Measurements from ENCODE around the gene PPTC7.
"Not testable (repeated sequence)": the region's sequence is repeated elsewhere in the genome, so short reads cannot be mapped to it uniquely, and the experiment has no call there.

The PPTC7 gene

GRCh38 chr12:110536834-110537604 is 46.1 kb downstream of the PPTC7 start:
- Histone ChIP-seq H3K27ac (no peak overlapping the region), H3K36me3 (peaks cover 96% of the 10 kb centered on the region), H3K27me3 (no peaks in the 10 kb centered on the region), H3K4me1 (no peaks in the 10 kb centered on the region), H4K20me1 (peaks cover 65% of the 10 kb centered on the region), H3K4me2 (no peak overlapping the region), H3K9ac (no peak overlapping the region), H3K4me3 (no peak overlapping the region), H3K9me3 (no peaks in the 10 kb centered on the region)
- no peak for TF ChIP-seq Cebpa-rat (IDR thresholded peaks at IDR 0.05)

GRCh38 chr12:110534811-110535210 is 48.3 kb downstream of the PPTC7 start:
- Histone ChIP-seq H3K9me3 (no peaks in the 10 kb centered on the region), H3K27ac (no peak overlapping the region), H3K27me3 (no peaks in the 10 kb centered on the region), H3K4me3 (no peak overlapping the region), H4K20me1 (peaks cover 55% of the 10 kb centered on the region), H3K9ac (no peak overlapping the region), H3K36me3 (peaks cover 98% of the 10 kb centered on the region), H3K4me2 (no peak overlapping the region), H3K4me1 (no peaks in the 10 kb centered on the region)
- no peak for TF ChIP-seq Cebpa-rat (IDR thresholded peaks at IDR 0.05)

GRCh38 chr12:110533607-110534006 is 49.5 kb downstream of the PPTC7 start:
- Histone ChIP-seq H3K27me3 (no peaks in the 10 kb centered on the region), H3K36me3 (peaks cover 92% of the 10 kb centered on the region), H3K4me3 (no peak overlapping the region), H4K20me1 (peaks cover 43% of the 10 kb centered on the region), H3K4me1 (no peaks in the 10 kb centered on the region), H3K9ac (no peak overlapping the region), H3K4me2 (no peak overlapping the region), H3K9me3 (no peaks in the 10 kb centered on the region), H3K27ac (no peak overlapping the region)
- TF ChIP-seq Cebpa-rat (IDR thresholded peaks at IDR 0.05) = no peak

GRCh38 chr12:110532644-110533043 is 50.5 kb downstream of the PPTC7 start:
- H3K4me1 ChIP-seq = no peaks in the 10 kb centered on the region
- peaks cover 33% of the 10 kb centered on the region for H4K20me1 ChIP-seq
- TF ChIP-seq Cebpa-rat (IDR thresholded peaks at IDR 0.05) = no peak
- H3K4me3 ChIP-seq = no peak overlapping the region
- H3K36me3 ChIP-seq = peaks cover 82% of the 10 kb centered on the region
- no peak overlapping the region for H3K4me2 ChIP-seq
- H3K9me3 ChIP-seq = no peaks in the 10 kb centered on the region
- no peak overlapping the region for H3K27ac ChIP-seq
- H3K27me3 ChIP-seq = no peaks in the 10 kb centered on the region
- H3K9ac ChIP-seq = no peak overlapping the region

- Histone ChIP-seq H3K27me3 (no peaks in the 10 kb centered on the region), H3K4me1 (no peaks in the 10 kb centered on the region), H3K9me3 (no peaks in the 10 kb centered on the region), H3K4me3 (no peak overlapping the region), H3K9ac (no peak overlapping the region), H4K20me1 (peaks cover 25% of the 10 kb centered on the region; the same call in 1 of the 2 replicates), H3K27ac (no peak overlapping the region), H3K36me3 (peaks cover 74% of the 10 kb centered on the region), H3K4me2 (no peak overlapping the region)
- TF ChIP-seq Cebpa-rat (IDR thresholded peaks at IDR 0.05) = no peak
These were observed 51.3 kb downstream of the PPTC7 start for GRCh38 chr12:110531741-110532333.

- Histone ChIP-seq H3K4me3 (no peak overlapping the region), H3K4me2 (no peak overlapping the region), H3K9me3 (no peaks in the 10 kb centered on the region), H4K20me1 (peaks cover 22% of the 10 kb centered on the region; the same call in 1 of the 2 replicates), H3K36me3 (peaks cover 61% of the 10 kb centered on the region), H3K9ac (no peak overlapping the region), H3K27me3 (no peaks in the 10 kb centered on the region), H3K27ac (no peak overlapping the region), H3K4me1 (no peaks in the 10 kb centered on the region)
- TF ChIP-seq Cebpa-rat (IDR thresholded peaks at IDR 0.05) = no peak
These were observed 52.6 kb downstream of the PPTC7 start for GRCh38 chr12:110530511-110530910.

GRCh38 chr12:110528277-110528839 is 54.8 kb downstream of the PPTC7 start:
- no peak overlapping the region for H3K4me2 ChIP-seq
- no peak overlapping the region for H3K27ac ChIP-seq
- no peak for TF ChIP-seq Cebpa-rat (IDR thresholded peaks at IDR 0.05)
- no peaks in the 10 kb centered on the region for H3K27me3 ChIP-seq
- H3K4me1 ChIP-seq = no peaks in the 10 kb centered on the region
- no peak overlapping the region for H3K4me3 ChIP-seq
- H3K36me3 ChIP-seq = peaks cover 42% of the 10 kb centered on the region
- no peak overlapping the region for H3K9ac ChIP-seq
- peaks cover 14% of the 10 kb centered on the region; the same call in 1 of the 2 replicates for H4K20me1 ChIP-seq
- H3K9me3 ChIP-seq = no peaks in the 10 kb centered on the region

- not testable (repeated sequence) for H4K20me1 ChIP-seq, H3K4me3 ChIP-seq, H3K27ac ChIP-seq, H3K4me2 ChIP-seq, H3K9ac ChIP-seq, H3K27me3 ChIP-seq, H3K4me1 ChIP-seq, H3K9me3 ChIP-seq, H3K36me3 ChIP-seq
These were observed 62.0 kb downstream of the PPTC7 start for GRCh38 chr12:110520876-110521712.

- H3K4me3 ChIP-seq, H3K27ac ChIP-seq, H3K4me1 ChIP-seq, H3K9me3 ChIP-seq, H3K36me3 ChIP-seq, H3K9ac ChIP-seq, H4K20me1 ChIP-seq, H3K4me2 ChIP-seq, H3K27me3 ChIP-seq: not testable (repeated sequence)
These were observed 65.1 kb downstream of the PPTC7 start for GRCh38 chr12:110518014-110518413.

- Histone ChIP-seq H3K36me3 (no peaks in the 10 kb centered on the region), H3K9me3 (no peaks in the 10 kb centered on the region), H3K4me1 (peaks cover 9% of the 10 kb centered on the region), H3K4me3 (no peak overlapping the region), H3K27ac (no peak overlapping the region), H3K27me3 (no peaks in the 10 kb centered on the region), H3K9ac (no peak overlapping the region), H4K20me1 (no peaks in the 10 kb centered on the region), H3K4me2 (no peak overlapping the region)
- TF ChIP-seq Cebpa-rat (IDR thresholded peaks at IDR 0.05) = no peak
These were observed 66.1 kb downstream of the PPTC7 start for GRCh38 chr12:110516995-110517394.

Data from BLaER1 (cell line).